Hematopoietic multipotent progenitor cell (in vitro differentiated cells): ENCODE measurements around the gene TFIP11. TPM values are rescaled to one million over a fixed set of nuclear protein-coding genes. Genes with fewer than 3 reads are reported as not detected.
"Not testable (repeated sequence)": the region's sequence is repeated elsewhere in the genome, so short reads cannot be mapped to it uniquely, and the experiment has no call there.

Experiments used
- DNase-seq, 3 donors: peaks; one replicate each; pipeline ENCODE4 v3.0.0-alpha.2; 2011 to 2015; ENCODE audit warnings: low read depth in 2 of 3, low spot score in 2 of 3
- total RNA-seq: library from RNA; depleted of rRNA; stranded (reverse); fragments of >200 nt; gene quantifications from one replicate; pipeline ENCODE4 v1.2.3, GENCODE V29; 2012

The TFIP11 gene
- total RNA-seq, 1 donor = 33.7 TPM

GRCh38 chr22:26542831-26543230 is 30.6 kb upstream of the TFIP11 start:
- DNase-seq = peak in 2 of 3 donors; percentile 26 to 67

- DNase-seq = no peak
Measured at GRCh38 chr22:26541167-26541819, 29.0 kb upstream of the TFIP11 start.

- no peak for DNase-seq
Measured at GRCh38 chr22:26540119-26540518, 27.8 kb upstream of the TFIP11 start.

GRCh38 chr22:26536762-26537134 is 24.5 kb upstream of the TFIP11 start:
- DNase-seq = no peak

GRCh38 chr22:26536056-26536761 is 23.9 kb upstream of the TFIP11 start:
- DNase-seq = no peak

- no peak for DNase-seq
Measured at GRCh38 chr22:26535603-26535908, 23.3 kb upstream of the TFIP11 start.

GRCh38 chr22:26534874-26535602 is 22.8 kb upstream of the TFIP11 start:
- peak in 1 of 3 donors; percentile 17 for DNase-seq

- DNase-seq = no peak
Measured at GRCh38 chr22:26534171-26534855, 22.0 kb upstream of the TFIP11 start.

- DNase-seq = no peak
Measured at GRCh38 chr22:26529345-26529744, 17.1 kb upstream of the TFIP11 start.

GRCh38 chr22:26528518-26528917 is 16.2 kb upstream of the TFIP11 start:
- DNase-seq = not testable (repeated sequence)

- no peak for DNase-seq
Measured at GRCh38 chr22:26527574-26528465, 15.5 kb upstream of the TFIP11 start.

- DNase-seq = no peak
Measured at GRCh38 chr22:26527167-26527566, 14.9 kb upstream of the TFIP11 start.

GRCh38 chr22:26525946-26526564 is 13.8 kb upstream of the TFIP11 start:
- no peak for DNase-seq

- no peak for DNase-seq
Measured at GRCh38 chr22:26524870-26525269, 12.6 kb upstream of the TFIP11 start.

- DNase-seq = no peak
Measured at GRCh38 chr22:26522592-26522991, 10.3 kb upstream of the TFIP11 start.

GRCh38 chr22:26522012-26522411 is 9.7 kb upstream of the TFIP11 start:
- no peak for DNase-seq

- no peak for DNase-seq
Measured at GRCh38 chr22:26517429-26517828, 5.2 kb upstream of the TFIP11 start.

GRCh38 chr22:26516503-26516902 is 4.2 kb upstream of the TFIP11 start:
- DNase-seq = no peak

GRCh38 chr22:26515931-26516330 is 3.7 kb upstream of the TFIP11 start:
- no peak for DNase-seq
